VCaP (cell line): Measurements from ENCODE around the gene ATP8B1.

Source experiments
- H3K27ac ChIP-seq: fragments of 450-650 bp; 2 replicates; pipeline ENCODE4 v1.5.1; 2017
- CTCF ChIP-seq: fragments of 450-650 bp; conservative IDR thresholded peaks from 2 replicates; pipeline ENCODE4 v1.5.1; 2017; ENCODE audit warnings: mild to moderate bottlenecking, moderate library complexity

Gene ATP8B1

DNA sequence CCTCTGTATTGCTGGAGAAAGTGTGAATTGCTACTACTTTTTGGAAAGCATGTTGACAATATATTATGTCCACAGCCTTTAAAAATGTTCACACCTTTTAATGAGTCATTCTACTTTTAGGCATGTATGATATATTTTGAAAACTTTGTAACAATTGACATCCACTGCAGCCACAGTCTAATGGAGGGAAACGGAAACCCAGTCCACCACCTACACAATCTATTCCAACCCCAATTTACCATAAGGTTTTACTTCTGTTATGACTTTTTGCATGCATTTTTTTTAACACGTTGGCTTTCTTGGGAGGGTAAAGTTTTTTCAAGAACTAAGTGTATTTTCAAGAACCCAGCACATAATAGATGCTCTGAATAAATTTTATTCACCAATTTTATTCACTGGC is 38.5 kb upstream of the ATP8B1 start:
- TF ChIP-seq CTCF = no peak
- no peak overlapping the region for H3K27ac ChIP-seq

- TF ChIP-seq CTCF = no peak
- no peak overlapping the region for H3K27ac ChIP-seq
These were observed 36.8 kb upstream of the ATP8B1 start for GRCh38 chr18:57839942-57840381.

- no peak overlapping the region for H3K27ac ChIP-seq
These were observed 34.9 kb upstream of the ATP8B1 start for GRCh38 chr18:57837917-57838548.

GRCh38 chr18:57836557-57836956 is 33.4 kb upstream of the ATP8B1 start:
- no peak overlapping the region for H3K27ac ChIP-seq

More at GRCh38 chr18:57837917-57838548, 34.9 kb upstream of the ATP8B1 start:
- no peak for TF ChIP-seq CTCF

DNA sequence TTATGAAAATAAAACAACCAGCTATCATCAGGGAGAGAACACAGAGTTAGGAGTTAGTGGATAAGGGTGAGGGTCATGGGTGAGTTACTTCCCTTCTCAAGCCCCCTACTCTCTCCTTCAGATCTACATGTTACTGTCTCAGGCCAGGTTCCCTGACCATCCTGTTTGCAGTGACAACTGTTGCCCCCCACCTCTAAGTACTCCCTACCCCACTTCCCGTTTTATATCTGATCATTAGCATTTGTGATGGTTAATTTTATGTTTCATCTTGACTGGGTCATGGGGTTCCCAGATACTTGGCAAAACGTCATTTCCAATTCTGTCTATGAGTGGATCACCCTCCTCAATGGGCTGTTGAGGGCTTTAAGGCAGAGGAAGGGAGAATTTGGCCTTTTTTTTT is 32.8 kb upstream of the ATP8B1 start:
- no peak overlapping the region for H3K27ac ChIP-seq
- TF ChIP-seq CTCF = no peak

More at GRCh38 chr18:57836557-57836956, 33.4 kb upstream of the ATP8B1 start:
- TF ChIP-seq CTCF = no peak

GRCh38 chr18:57834616-57835015 is 31.5 kb upstream of the ATP8B1 start:
- H3K27ac ChIP-seq = no peak overlapping the region
- TF ChIP-seq CTCF = no peak

DNA sequence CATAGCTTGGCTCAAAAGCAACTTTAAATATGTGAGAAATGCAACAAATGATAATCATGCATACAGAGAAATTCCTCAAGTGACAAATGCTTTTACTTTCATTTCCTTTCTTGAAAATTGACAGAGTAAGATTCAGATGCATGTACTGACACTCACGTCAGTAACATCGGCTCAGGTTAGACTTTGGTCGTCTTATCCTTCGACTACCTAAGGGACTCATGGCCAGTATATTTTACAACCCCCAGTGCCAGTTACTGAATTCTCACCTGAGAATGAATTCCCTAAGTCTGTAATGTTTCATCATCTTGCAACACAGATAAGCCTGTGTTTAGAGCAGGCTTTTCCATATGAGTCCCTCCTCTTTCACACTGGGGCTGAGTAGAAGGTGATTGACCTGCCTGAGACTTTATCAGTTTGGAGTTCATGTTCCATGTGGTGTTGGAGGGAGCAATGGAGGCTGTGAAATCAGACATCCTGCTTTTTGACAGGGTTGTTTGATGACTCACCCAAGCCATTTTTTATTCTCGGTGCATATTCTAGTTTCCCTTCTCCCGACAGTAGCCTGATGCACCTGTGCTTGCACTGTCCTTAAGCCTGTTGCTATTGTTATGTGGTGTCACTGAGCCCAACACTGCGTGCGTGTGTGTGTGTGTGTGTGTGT is 30.5 kb upstream of the ATP8B1 start:
- no peak for TF ChIP-seq CTCF
- no peak overlapping the region for H3K27ac ChIP-seq
